Sigmoid colon (tissue), 4 donors: ENCODE measurements around the gene ABCD3.
"Not testable (repeated sequence)": the region's sequence is repeated elsewhere in the genome, so short reads cannot be mapped to it uniquely, and the experiment has no call there.

Experiments
- CTCF ChIP-seq, 4 experiments: fragments of 450-650 bp in 3 of 4; fragments of 200-600 bp in 1 of 4; IDR thresholded peaks; one replicate each; pipeline ENCODE4 v1.5.1; 2016 to 2019; ENCODE audit warnings: antibody characterized with exemption in 4 of 4, mild to moderate bottlenecking in 3 of 4, moderate library complexity in 2 of 4
- POLR2A ChIP-seq, 2 donors: fragments of 450-650 bp; IDR thresholded peaks; one replicate each; pipeline ENCODE4 v1.6.1; 2016; ENCODE audit warnings: antibody characterized with exemption in 2 of 2, mild to moderate bottlenecking in 2 of 2, moderate library complexity in 2 of 2
- POLR2AphosphoS5 ChIP-seq, 4 donors: sonication (generic); formaldehyde crosslinking; IDR thresholded peaks; one replicate each; pipeline ENCODE4 v1.6.1; 2017; ENCODE audit warnings: antibody characterized with exemption in 4 of 4

- not testable (repeated sequence) for TF ChIP-seq CTCF, POLR2A, POLR2AphosphoS5 (IDR thresholded peaks at IDR 0.05)
Measured at GRCh38 chr1:94428927-94429528, 10.8 kb downstream of the ABCD3 start.
